ENCODE results near the gene MEPE.
"Not testable (repeated sequence)": the region's sequence is repeated elsewhere in the genome, so short reads cannot be mapped to it uniquely, and the experiment has no call there.

The MEPE gene

GRCh38 chr4:87884976-87885549 is 52.3 kb downstream of the MEPE start:
- no peak for DNase-seq (ENCODE audit: low read depth)

GRCh38 chr4:87886083-87886482 is 53.3 kb downstream of the MEPE start:
- no peak for DNase-seq (ENCODE audit: low read depth)

GRCh38 chr4:87890753-87891152 is 58.0 kb downstream of the MEPE start:
- DNase-seq (ENCODE audit: low read depth) = not testable (repeated sequence)

- no peak for DNase-seq (ENCODE audit: low read depth)
Measured at GRCh38 chr4:87895964-87896621, 63.3 kb downstream of the MEPE start.

Data from activated gamma-delta T cell treated with anti-CD3 and anti-CD28 coated beads, Interleukin-2, amount 50 U/mL, for 16 hours (primary cell).